Pancreas (tissue), 10 donors: Measurements from ENCODE around the gene S100A7A. TPM values are rescaled to one million over a fixed set of nuclear protein-coding genes. Genes with fewer than 3 reads are reported as not detected.

Experiments used
- ATAC-seq, 4 donors: fragments of 200-7000 bp; cut with Tn5 transposase; one replicate each; pipeline versions ENCODE4 v1.8.0 to v1.9.1; 2020; ENCODE audit warnings: mild to moderate bottlenecking in 4 of 4, moderate library complexity in 4 of 4
- DNase-seq, 6 donors: peaks; one replicate each; pipeline ENCODE4 v3.0.0-alpha.2; 2020
- FAIRE-seq: peaks from 2 replicates; lab custom pipeline; 2012; peaks lifted over from hg19 to GRCh38; lab: Jason Lieb, UNC
- H3K27ac ChIP-seq, 4 donors: fragments of 200-600 bp; sonication (generic); 1 replicate in 3 of 4; 2 replicates in 1 of 4; pipeline versions ENCODE4 v1.5.0 to v1.8.0; 2020
- H3K27me3 ChIP-seq, 4 donors: fragments of 200-600 bp; one replicate each; pipeline ENCODE4 v1.8.0; 2021
- H3K36me3 ChIP-seq, 3 donors: fragments of 200-600 bp; sonication (generic) in 1 of 3; one replicate each; pipeline versions ENCODE4 v1.5.0 to v1.8.0; 2020 to 2021
- H3K4me1 ChIP-seq, 3 donors: fragments of 200-600 bp; one replicate each; pipeline ENCODE4 v1.8.0; 2021
- H3K4me3 ChIP-seq, 4 donors: fragments of 200-600 bp; sonication (generic) in 2 of 4; one replicate each; pipeline versions ENCODE4 v1.5.0 to v1.8.0; 2020 to 2021
- H3K9me3 ChIP-seq, 4 donors: fragments of 200-600 bp; one replicate each; pipeline ENCODE4 v1.8.0; 2021
- WGBS, 2 donors: extraction: QIAGEN DNeasy Blood & Tissue Kit; methylation state at CpG; one replicate each; pipeline ENCODE4 v1.1.7; 2013; 5-methylcytosine and 5-hydroxymethylcytosine counted together
- intact Hi-C, 3 donors: fragments of 100-400 bp; cut with DNase I; formaldehyde crosslinking; loops; one replicate each; pipeline versions ENCODE4 v1.11.1 to v1.14.2; 2022
- polyA plus RNA-seq, 2 donors: library from polyadenylated mRNA; stranded (reverse); fragments of 200-250 nt; gene quantifications; one replicate each; pipeline ENCODE4 v1.2.3, GENCODE V29; 2013
- total RNA-seq, 6 donors: library from RNA; stranded (reverse); fragmentation: NEBNext Ultra II Directional in 4 of 6; extraction: Animal tissue kit (Norgen Biotek cat#: 25700) in 4 of 6; gene quantifications; one replicate each; pipeline versions ENCODE4 v1.2.1 to v1.2.4, GENCODE V29; 2021 to 2023
- TF ChIP-seq, protein P1 (sequence below), 4 donors: fragments of 200-600 bp; sonication (generic) in 3 of 4; IDR thresholded peaks; one replicate each; pipeline versions ENCODE4 v1.5.0 to v1.8.0; 2021; ENCODE audit warnings: antibody characterized with exemption in 4 of 4
- donor health status: healthy with polysubstance abuse.
- donor health status: DM: no; HTN: no; CAD: no; lungs with moderate emphysema.
- donor health status: DM: no; HTN: no; CAD: no.
- donor health status: control.
- donor health status: control.
- donor health status: Bipolar disorder and iron deficiency.
- donor health status: DM: yes; HTN: yes; CAD: no.
- donor health status: DM: no; HTN: no; CAD: no.
- donor health status: DM: no; HTN: no; CAD: no.
- donor health status: DM: yes; HTN: yes; CAD: no.

The S100A7A gene
- total and polyA plus RNA-seq, 8 donors = not detected

- no peak for FAIRE-seq
- Histone ChIP-seq H3K27me3 (no peaks in the 10 kb centered on the region), H3K9me3 (no peaks in the 10 kb centered on the region), H3K36me3 (no peaks in the 10 kb centered on the region), H3K4me1 (no peaks in the 10 kb centered on the region), H3K27ac (no peak overlapping the region), H3K4me3 (no peak overlapping the region)
- no peak for ATAC-seq
- DNase-seq = no peak
- intact Hi-C loops = no loop called here
- WGBS, 2 donors = 49 to 58% methylated on average over 17 of the region's 17 CpGs
- TF ChIP-seq, protein P1, sequence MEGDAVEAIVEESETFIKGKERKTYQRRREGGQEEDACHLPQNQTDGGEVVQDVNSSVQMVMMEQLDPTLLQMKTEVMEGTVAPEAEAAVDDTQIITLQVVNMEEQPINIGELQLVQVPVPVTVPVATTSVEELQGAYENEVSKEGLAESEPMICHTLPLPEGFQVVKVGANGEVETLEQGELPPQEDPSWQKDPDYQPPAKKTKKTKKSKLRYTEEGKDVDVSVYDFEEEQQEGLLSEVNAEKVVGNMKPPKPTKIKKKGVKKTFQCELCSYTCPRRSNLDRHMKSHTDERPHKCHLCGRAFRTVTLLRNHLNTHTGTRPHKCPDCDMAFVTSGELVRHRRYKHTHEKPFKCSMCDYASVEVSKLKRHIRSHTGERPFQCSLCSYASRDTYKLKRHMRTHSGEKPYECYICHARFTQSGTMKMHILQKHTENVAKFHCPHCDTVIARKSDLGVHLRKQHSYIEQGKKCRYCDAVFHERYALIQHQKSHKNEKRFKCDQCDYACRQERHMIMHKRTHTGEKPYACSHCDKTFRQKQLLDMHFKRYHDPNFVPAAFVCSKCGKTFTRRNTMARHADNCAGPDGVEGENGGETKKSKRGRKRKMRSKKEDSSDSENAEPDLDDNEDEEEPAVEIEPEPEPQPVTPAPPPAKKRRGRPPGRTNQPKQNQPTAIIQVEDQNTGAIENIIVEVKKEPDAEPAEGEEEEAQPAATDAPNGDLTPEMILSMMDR (IDR thresholded peaks at IDR 0.05) = no peak
Observed at GRCh38 chr1:153389973-153390879, 26.1 kb upstream of the S100A7A start.

- H3K4me3 ChIP-seq = no peak within 1 kb of the TSS
- no peak within 1 kb of the TSS for H3K27ac ChIP-seq
- H3K4me1 ChIP-seq = no peaks in the 10 kb centered on the region
- TF ChIP-seq, protein P1 (IDR thresholded peaks at IDR 0.05) = no peak
- DNase-seq (no peak), FAIRE-seq (no peak), ATAC-seq (peak in 2 of 4 donors; percentile 46 to 55)
- intact Hi-C loops = no loop called here
- H3K9me3 ChIP-seq = no peaks in the 10 kb centered on the region
- H3K36me3 ChIP-seq = no peaks in the 10 kb centered on the region
- 50 to 64% methylated on average over 7 of the region's 7 CpGs for WGBS, 2 donors
- no peaks in the 10 kb centered on the region for H3K27me3 ChIP-seq
Observed at GRCh38 chr1:153390938-153391710, 25.2 kb upstream of the S100A7A start, which contains the start of gene S100A8. TSS of gene S100A8 (minus strand) at chr1:153391073. CDS start at chr1:153390535, 538 bp downstream.

DNA sequence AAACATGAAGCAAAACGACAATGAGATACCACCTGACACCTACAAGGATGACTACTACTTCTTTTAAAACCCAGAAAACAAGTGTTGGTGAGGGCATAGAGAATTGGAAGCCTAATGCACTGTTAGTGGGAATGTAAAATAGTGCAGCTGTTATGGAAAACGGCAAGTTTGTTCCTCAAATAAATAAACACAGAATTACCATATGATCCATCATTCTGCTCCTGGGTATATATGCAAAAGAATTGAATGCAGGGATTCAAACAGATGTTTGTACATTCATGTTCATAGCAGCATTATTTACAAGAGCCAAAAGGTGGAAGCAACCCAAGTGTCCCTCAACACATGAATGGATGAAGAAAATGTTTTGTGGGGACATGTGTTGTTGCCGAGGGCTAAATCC lies 24.1 kb upstream of the S100A7A start:
- TF ChIP-seq, protein P1 (IDR thresholded peaks at IDR 0.05) = no peak
- DNase-seq (no peak), ATAC-seq (no peak), FAIRE-seq (no peak)
- Histone ChIP-seq H3K4me3 (no peak overlapping the region), H3K27ac (no peak overlapping the region), H3K4me1 (no peaks in the 10 kb centered on the region), H3K9me3 (no peaks in the 10 kb centered on the region), H3K27me3 (no peaks in the 10 kb centered on the region), H3K36me3 (no peaks in the 10 kb centered on the region)
- intact Hi-C loops = no loop called here
- WGBS, 2 donors = 32 to 34% methylated on average over 3 of the region's 3 CpGs

DNA sequence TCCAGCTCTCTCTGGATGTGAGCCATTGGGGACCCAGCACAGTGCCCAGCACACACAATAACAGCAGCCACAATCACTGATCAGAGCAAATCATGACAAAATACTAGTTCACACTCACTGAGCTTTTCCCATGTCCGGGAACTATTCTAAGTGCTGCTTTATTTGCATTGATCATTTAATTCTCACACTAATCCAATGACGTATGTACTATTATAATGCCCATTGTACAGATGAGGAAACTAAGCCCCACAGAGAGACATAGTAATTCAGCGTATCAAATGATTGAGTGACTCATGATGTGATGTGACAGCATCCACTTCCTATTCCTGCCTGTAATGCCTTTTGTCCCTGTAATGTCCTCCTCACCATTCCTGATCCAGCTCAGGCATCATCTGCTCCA lies 23.5 kb upstream of the S100A7A start:
- Histone ChIP-seq H3K4me3 (no peak overlapping the region), H3K36me3 (no peaks in the 10 kb centered on the region), H3K4me1 (no peaks in the 10 kb centered on the region), H3K27ac (no peak overlapping the region), H3K27me3 (no peaks in the 10 kb centered on the region), H3K9me3 (no peaks in the 10 kb centered on the region)
- DNase-seq (no peak), FAIRE-seq (no peak), ATAC-seq (no peak)
- intact Hi-C loops = no loop called here
- WGBS, 2 donors = 58 to 68% methylated on average over 3 of the region's 3 CpGs
- TF ChIP-seq, protein P1 (IDR thresholded peaks at IDR 0.05) = no peak
